HG03378 (cell line): ENCODE measurements around the gene TP53RK.

Experiments
- ATAC-seq: cut with Tn5 transposase; IDR thresholded peaks from one replicate; pipeline ENCODE4 v1.9.1; 2021; ENCODE audit warnings: mild to moderate bottlenecking, moderate library complexity; ENCODE audit not compliant: unreplicated experiment

The TP53RK gene

GRCh38 chr20:46666306-46666705, 22.9 kb downstream of the TP53RK start:
- no peak for ATAC-seq

DNA sequence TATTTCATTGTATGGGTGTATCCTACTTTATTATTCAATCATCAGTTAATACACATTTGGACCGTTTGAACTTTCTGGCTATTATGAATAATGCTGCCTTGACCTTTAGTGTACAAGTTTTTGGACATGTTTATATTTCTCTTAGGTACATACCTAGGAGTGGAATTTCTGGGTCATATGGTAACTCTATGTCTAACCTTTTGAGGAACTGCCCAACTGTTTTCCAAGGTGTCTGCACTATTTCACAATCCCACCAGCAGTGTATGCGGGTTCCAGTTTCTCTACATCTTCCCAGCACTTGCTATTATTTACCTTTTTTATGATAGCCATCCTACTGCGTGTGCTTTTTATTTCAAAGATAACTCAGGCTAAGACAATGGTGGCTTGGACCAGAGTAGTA, 23.6 kb downstream of the TP53RK start:
- no peak for ATAC-seq

GRCh38 chr20:46663531-46663930, 25.7 kb downstream of the TP53RK start:
- no peak for ATAC-seq

DNA sequence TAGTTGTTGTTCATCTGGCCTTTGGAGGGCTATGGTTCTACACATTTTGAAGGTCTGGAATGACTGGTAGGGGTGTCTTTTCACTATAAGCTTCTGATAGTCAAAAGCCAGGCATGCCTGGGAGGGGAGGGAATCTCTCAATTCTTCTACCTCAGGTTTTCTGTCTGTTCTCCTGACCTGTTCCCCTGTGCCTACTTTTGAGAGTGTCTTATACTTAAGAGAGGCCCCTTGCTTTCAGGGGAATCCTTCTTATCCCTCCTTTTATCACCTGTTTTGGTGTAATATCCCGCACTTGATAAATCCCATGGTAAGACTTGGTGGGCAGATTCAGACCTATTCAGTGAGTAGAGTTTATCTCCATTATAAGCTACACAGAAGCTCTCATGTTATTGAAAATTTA, 27.6 kb downstream of the TP53RK start:
- no peak for ATAC-seq

DNA sequence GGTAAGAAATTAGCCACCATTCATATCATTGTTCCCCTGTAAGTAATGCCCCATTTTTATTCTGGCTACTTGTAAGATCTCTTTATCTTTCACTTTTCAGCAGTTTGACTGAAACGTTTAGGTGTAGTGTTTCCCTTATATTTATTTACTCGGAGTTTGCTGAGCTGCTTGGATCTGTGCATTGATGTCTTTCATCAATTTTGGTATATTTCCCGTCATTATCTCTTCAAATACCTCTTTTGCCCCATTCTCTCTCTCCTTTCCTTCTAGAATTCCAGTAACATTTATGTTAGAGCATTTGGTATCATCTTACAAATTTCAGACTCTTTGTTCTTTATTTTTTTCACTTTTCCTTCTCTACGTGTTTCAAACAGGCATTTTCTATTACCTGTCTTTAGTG, 28.8 kb downstream of the TP53RK start:
- no peak for ATAC-seq

- ATAC-seq = no peak
These were observed 31.6 kb downstream of the TP53RK start for GRCh38 chr20:46657618-46658017.

- no peak for ATAC-seq
These were observed 32.1 kb downstream of the TP53RK start for GRCh38 chr20:46657137-46657536.

- no peak for ATAC-seq
These were observed 36.5 kb downstream of the TP53RK start for GRCh38 chr20:46652699-46653098.

- no peak for ATAC-seq
These were observed 37.9 kb downstream of the TP53RK start, which contains the start of gene SLC13A3 for GRCh38 chr20:46651091-46651962. Gene SLC13A3 (minus strand): TSS chr20:46651459. CDS start chr20:46651421, 38 bp downstream.

DNA sequence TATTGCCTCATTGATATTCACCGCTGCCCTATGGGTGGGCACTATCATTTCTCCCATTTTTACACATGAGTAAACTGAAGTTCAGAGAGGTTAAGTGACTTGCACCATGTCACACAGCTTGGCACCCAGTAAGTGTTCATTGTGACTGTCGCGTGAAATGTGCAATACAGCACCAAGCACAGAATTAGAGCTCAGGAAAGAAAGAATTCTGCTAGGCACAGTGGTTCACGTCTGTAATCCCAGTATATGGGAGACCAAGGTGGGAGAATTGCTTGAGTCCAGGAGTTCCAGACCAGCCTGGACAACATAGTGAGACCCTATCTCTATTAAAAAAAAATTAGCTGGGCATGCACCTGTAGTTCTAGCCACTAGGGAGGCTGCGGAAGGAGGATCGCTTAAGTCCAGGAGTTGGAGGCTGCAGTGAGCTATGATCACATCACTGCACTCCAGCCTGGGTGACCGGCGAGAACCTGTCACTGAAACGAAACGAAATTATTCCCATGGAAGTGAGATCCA, 38.6 kb downstream of the TP53RK start:
- no peak for ATAC-seq

DNA sequence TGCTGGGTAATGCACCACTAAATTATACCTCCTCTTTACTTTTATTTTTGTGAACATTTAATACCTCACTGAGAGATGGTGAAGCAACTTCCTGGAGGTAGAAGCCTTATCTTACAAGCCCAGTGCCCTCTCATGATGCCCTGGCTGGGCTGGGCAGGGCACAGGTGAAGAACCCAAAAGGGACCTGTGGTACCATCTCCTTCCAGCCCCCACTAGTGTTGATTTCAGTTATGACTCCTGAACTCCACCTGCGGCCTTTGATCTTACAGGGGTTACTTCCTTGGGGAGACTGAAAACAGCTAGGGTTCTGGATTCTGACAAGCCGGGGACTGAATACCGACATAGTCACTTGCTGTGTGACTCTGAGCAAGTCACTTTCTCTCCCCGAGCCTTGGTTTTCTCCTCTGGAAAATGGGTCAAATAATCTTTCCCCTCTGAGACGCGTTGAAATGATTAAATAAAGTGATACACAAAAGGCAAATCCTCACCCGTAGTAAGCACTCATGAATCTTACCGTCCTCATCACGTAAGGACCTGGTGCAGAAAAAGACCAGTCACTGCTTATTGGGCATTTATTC, 39.2 kb downstream of the TP53RK start:
- ATAC-seq = no peak

GRCh38 chr20:46649650-46649949, 39.6 kb downstream of the TP53RK start:
- ATAC-seq = no peak

DNA sequence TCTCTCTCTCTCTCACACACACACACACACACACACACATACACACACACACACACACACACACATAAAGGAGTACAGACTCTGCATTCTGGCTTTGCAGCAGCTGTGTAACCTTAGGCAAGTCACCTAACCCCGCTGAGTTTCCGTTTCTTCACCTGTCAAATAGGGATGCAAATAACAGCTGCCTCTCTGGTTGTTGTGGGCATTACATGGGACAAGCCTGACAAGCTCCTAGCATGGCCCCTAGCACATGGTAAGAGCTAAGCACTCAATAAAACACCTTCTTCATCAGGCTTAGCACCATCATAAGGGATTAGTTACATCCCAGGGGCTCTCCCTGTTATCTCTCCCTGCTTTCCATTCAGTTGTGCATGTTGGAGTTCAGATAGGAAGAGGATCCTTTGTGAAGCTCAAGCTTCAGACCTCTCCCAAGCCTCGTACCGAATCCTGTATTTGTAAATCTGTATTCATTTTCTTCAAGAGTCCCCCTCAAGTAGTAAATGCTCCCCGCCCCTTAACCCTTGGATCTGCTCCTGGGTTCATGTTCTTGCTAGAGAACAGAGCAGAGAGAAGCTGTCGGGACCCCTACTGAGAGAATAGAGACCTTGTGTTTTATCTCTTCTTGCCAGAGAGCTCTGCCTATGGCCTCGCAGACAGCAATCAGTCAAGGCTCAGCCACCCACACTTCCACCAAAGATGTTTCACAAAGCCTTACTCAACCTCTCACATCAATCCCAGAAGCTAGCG, 40.2 kb downstream of the TP53RK start:
- ATAC-seq = no peak

GRCh38 chr20:46647469-46647868, 41.8 kb downstream of the TP53RK start:
- ATAC-seq = no peak

DNA sequence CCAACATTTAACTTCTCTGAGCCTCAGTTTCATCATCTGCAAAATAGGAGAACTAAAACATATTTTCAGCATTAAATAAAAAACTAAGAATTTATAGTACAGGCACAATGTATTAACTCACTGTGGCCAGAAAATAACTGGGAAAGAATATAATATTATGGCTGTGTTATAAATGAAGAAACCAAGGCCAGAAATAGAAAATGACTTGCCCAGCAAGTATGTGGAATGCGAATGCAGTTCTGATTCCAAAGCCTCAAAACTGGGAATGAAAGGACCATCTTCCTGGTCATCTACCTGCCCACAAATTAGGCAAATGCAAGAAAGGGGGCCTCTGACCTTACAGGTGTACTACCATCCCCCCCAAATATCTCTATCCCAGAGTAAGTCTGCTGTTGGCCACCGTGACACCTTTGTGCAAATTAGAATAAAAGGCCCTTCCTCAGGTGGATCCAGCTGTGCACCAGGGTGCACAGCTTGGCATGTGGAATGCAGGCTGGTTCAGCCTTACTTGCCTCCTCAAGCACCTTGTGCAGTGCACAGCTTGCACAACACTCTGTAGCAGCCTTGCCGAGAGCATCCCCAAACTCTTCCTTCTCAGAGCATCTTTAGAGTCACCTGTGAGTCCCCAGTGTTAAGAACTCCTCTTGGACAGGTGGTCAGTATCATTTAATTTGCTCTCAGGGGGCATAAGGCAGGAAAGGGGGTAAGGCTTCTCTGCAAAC, 42.4 kb downstream of the TP53RK start:
- ATAC-seq = no peak

GRCh38 chr20:46646122-46646521, 43.1 kb downstream of the TP53RK start:
- ATAC-seq = no peak

- no peak for ATAC-seq
These were observed 44.5 kb downstream of the TP53RK start for GRCh38 chr20:46644733-46645132.

DNA sequence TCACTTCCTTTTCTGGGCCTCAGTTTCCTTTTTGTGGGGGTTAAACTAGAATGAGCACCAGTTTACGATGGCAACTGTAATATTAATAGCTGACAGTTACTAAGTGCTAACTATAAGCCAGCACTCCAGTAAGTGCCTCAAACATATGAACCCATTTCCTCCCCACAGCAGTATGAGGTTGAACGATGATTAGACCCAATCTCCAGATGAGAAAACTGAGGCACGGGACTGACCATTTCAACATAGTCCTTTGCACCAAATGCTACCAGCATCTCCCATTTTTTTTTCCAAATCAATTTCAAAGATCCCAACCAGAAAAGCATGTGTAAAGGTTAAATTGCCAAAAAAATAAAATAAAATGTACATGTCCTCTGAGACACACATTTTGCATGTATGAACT, 45.1 kb downstream of the TP53RK start:
- ATAC-seq = no peak

- no peak for ATAC-seq
These were observed 46.3 kb downstream of the TP53RK start for GRCh38 chr20:46642969-46643343.

DNA sequence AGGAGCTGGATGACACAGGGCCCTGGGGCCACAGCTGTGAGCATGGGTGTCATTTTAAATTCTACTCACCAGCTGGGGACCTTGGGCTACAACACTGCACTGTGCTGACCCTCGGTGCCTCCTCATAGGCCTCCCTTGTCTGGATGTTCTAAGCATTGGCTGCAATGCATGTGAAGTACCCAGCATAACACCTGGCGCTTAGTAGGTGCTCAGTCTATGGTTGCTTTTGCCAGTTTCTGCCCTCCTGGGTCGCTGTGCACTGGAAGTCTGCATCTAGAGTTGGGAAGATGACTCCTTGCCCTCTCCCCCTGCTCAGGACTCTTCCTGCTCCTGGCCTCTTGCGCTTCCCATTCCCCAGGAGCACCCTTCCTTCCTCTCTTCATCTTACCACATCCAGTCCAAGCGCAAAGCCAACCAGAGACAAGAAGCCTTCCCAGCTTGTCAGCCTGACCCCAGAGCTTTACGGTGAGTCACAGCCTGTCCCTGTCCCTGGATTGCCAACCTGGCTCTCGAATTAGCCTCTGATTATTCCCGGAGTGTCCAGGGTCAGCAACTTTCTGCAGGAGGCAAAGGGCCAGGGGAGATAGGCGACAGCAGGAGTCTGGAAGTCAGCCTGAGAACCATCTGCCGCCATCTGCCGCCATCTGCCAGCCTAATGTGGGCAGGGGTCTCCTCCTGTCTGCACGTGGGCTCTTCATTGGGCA, 46.8 kb downstream of the TP53RK start:
- no peak for ATAC-seq
